H1 (cell line): ENCODE measurements around the gene LTBP1. TPM values are rescaled to one million over a fixed set of nuclear protein-coding genes. Genes with fewer than 3 reads are reported as not detected.

ENCODE experiments used
- BACH1 ChIP-seq: IDR thresholded peaks from 2 replicates; pipeline ENCODE4 v1.6.1; 2012; ENCODE audit warnings: low read length, improper control_type of control experiment
- BRCA1 ChIP-seq: IDR thresholded peaks from 2 replicates; pipeline ENCODE4 v1.6.1; 2012; ENCODE audit warnings: low read depth, low read length, improper control_type of control experiment
- CREB1 ChIP-seq: IDR thresholded peaks from 2 replicates; pipeline ENCODE4 v1.6.1; 2012; ENCODE audit warnings: inconsistent platforms
- GABPA ChIP-seq: IDR thresholded peaks from 2 replicates; pipeline ENCODE4 v1.6.1; 2011; ENCODE audit warnings: mild to moderate bottlenecking, low read length, moderate library complexity, borderline replicate concordance; ENCODE audit not compliant: insufficient read depth
- KDM1A ChIP-seq: fragments of 200-600, 300-600 bp; sonication (generic); IDR thresholded peaks from 2 replicates; pipeline ENCODE4 v1.7.1; 2016; ENCODE audit warnings: mild to moderate bottlenecking, low read length, borderline replicate concordance
- TAF7 ChIP-seq: optimal IDR thresholded peaks from 2 replicates; pipeline ENCODE3; 2011; ENCODE audit warnings: low read depth, mild to moderate bottlenecking, inconsistent platforms, low read length, moderate library complexity, borderline replicate concordance
- ZNF274 ChIP-seq: IDR thresholded peaks from 2 replicates; pipeline ENCODE4 v1.7.0; 2012; ENCODE audit warnings: low read length, borderline replicate concordance; ENCODE audit errors: extremely low read depth
- polyA plus RNA-seq, 7 experiments: library from polyadenylated mRNA; depleted of rRNA in 3 of 7; stranded (reverse) in 5 of 7; unstranded in 2 of 7; fragments of >200 nt in 5 of 7; fragments of 200-250 nt in 2 of 7; gene quantifications; 1 replicate in 5 of 7; 2 replicates in 1 of 7; 4 replicates in 1 of 7; pipeline versions ENCODE4 v1.2.1 to v1.2.3, GENCODE V29; 2011 to 2013; ENCODE audit warnings: missing spikeins in 2 of 7, mixed read lengths in 2 of 7
- total RNA-seq: library from RNA; stranded (reverse); fragmentation: NEBNext Ultra II Directional; extraction: Animal tissue kit (Norgen Biotek cat#: 25700); gene quantifications from 2 replicates; pipeline ENCODE4 v1.2.1, GENCODE V29; 2021

LTBP1 gene
- total and polyA plus RNA-seq, 2 of the 8 experiments (the other 6 are each of a cell fraction or from before 2014, with no cell fraction given): 15.4 to 24.7 TPM

GRCh38 chr2:33371304-33372090 is 424.7 kb downstream of the LTBP1 start (continued):
- no peak for TF ChIP-seq CREB1
- TF ChIP-seq KDM1A: no peak
- no peak for TF ChIP-seq BRCA1
- no peak for TF ChIP-seq TAF7
- TF ChIP-seq ZNF274: no peak
- TF ChIP-seq BACH1: no peak
- TF ChIP-seq GABPA: no peak
